ENCODE data around the gene ST7L.
"Not testable (repeated sequence)": the region's sequence is repeated elsewhere in the genome, so short reads cannot be mapped to it uniquely, and the experiment has no call there.

ST7L gene

GRCh38 chr1:112513112-112513870, 105.7 kb downstream of the ST7L start:
- DNase-seq = no peak

- no peak for DNase-seq
Measured at GRCh38 chr1:112511897-112512296, 107.0 kb downstream of the ST7L start.

- no peak for DNase-seq
Measured at GRCh38 chr1:112510340-112510739, 108.6 kb downstream of the ST7L start.

GRCh38 chr1:112509660-112510178, 109.2 kb downstream of the ST7L start:
- no peak for DNase-seq

- no peak for DNase-seq
Measured at GRCh38 chr1:112509005-112509659, 109.8 kb downstream of the ST7L start.

GRCh38 chr1:112508278-112509004, 110.5 kb downstream of the ST7L start, which contains the start of gene WNT2B:
TSS of gene WNT2B (plus strand) at chr1:112508965. CDS start at chr1:112509263, 298 bp downstream.
- no peak for DNase-seq

- no peak for DNase-seq
Measured at GRCh38 chr1:112507921-112508277, 111.0 kb downstream of the ST7L start.

- DNase-seq = no peak
Measured at GRCh38 chr1:112507336-112507735, 111.6 kb downstream of the ST7L start.

GRCh38 chr1:112506731-112507130, 112.2 kb downstream of the ST7L start:
- DNase-seq = no peak

- DNase-seq = no peak
Measured at GRCh38 chr1:112506306-112506705, 112.6 kb downstream of the ST7L start.

GRCh38 chr1:112505878-112506277, 113.1 kb downstream of the ST7L start:
- no peak for DNase-seq

- DNase-seq = no peak
Measured at GRCh38 chr1:112505400-112505785, 113.5 kb downstream of the ST7L start.

- no peak for DNase-seq
Measured at GRCh38 chr1:112504661-112505399, 114.1 kb downstream of the ST7L start.

GRCh38 chr1:112504001-112504660, 114.8 kb downstream of the ST7L start:
- DNase-seq = no peak

- no peak for DNase-seq
Measured at GRCh38 chr1:112502826-112503225, 116.1 kb downstream of the ST7L start.

- no peak for DNase-seq
Measured at GRCh38 chr1:112501810-112502641, 116.9 kb downstream of the ST7L start.

GRCh38 chr1:112496290-112496689, 122.7 kb downstream of the ST7L start:
- no peak for DNase-seq

GRCh38 chr1:112493351-112493750, 125.6 kb downstream of the ST7L start:
- no peak for DNase-seq

GRCh38 chr1:112492076-112492475, 126.9 kb downstream of the ST7L start:
- no peak for DNase-seq

- no peak for DNase-seq
Measured at GRCh38 chr1:112488141-112488540, 130.8 kb downstream of the ST7L start.

- DNase-seq = not testable (repeated sequence)
Measured at GRCh38 chr1:112487686-112488085, 131.3 kb downstream of the ST7L start.
